Measurements from ENCODE around the gene TMEM63A.

DNA sequence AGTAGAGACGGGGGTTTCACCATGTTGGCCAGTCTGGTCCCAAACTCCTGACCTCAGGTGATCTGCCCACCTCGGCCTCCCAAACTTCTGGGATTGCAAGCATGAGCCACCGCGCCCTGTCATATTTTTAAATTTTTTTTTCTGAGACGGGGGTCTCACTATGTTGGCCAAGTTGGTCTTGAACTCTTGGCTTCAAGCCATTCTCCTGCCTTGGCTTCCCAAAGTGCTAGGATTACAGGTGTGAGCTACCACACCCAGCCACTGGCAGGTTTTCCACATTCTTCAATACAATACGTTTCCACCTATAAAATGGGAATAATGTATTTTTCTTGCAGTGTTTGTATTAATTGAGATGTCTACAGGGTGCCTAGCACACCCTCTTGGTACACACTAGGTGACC, 10.1 kb upstream of the TMEM63A start:
- TF ChIP-seq, protein P1, sequence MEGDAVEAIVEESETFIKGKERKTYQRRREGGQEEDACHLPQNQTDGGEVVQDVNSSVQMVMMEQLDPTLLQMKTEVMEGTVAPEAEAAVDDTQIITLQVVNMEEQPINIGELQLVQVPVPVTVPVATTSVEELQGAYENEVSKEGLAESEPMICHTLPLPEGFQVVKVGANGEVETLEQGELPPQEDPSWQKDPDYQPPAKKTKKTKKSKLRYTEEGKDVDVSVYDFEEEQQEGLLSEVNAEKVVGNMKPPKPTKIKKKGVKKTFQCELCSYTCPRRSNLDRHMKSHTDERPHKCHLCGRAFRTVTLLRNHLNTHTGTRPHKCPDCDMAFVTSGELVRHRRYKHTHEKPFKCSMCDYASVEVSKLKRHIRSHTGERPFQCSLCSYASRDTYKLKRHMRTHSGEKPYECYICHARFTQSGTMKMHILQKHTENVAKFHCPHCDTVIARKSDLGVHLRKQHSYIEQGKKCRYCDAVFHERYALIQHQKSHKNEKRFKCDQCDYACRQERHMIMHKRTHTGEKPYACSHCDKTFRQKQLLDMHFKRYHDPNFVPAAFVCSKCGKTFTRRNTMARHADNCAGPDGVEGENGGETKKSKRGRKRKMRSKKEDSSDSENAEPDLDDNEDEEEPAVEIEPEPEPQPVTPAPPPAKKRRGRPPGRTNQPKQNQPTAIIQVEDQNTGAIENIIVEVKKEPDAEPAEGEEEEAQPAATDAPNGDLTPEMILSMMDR (IDR thresholded peaks at IDR 0.05; ENCODE audit: low read length) = no peak
- no peak for TF ChIP-seq EZH2phosphoT487 (IDR thresholded peaks at IDR 0.05; ENCODE audit: low read length)
- no peak for TF ChIP-seq EZH2 (optimal IDR thresholded peaks at IDR 0.05; ENCODE audit: low read depth, low read length)

Measured in MM.1S (cell line).